NAMALWA (cell line): ENCODE results near the gene FAM184A.

Experiments used
- DNase-seq: peaks from one replicate; pipeline ENCODE4 v3.0.0-alpha.2; 2015; ENCODE audit warnings: low spot score

FAM184A gene

DNA sequence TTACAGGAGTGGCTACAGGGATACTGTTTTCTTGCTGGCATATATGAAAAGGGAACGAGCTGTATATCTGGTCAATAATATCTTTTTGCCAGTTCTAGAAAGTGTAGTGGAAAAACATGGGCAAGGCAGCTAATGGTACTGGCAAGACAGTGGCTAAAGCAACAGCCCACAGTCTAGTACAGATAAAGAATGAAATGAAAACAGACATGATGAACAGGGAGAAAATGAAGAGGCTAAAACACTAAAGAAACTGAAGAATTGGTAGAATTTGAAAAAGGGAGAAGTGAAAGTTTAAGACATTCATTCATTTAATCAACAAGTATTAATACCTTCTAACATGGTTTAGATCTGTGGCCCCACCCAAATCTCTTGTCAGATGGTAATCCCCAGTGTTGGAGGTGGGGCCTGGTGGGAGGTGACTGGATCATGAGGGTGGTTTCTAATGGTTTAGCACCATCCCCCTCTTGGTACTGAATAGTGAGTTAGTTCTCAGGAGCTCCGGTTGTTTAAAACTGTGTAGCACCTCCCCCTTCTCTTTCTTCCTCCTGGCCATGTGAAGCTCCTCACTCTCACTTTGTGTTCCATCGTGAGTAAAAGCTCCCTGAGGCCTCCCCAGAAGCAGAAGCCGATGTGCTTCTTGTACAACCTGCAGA is 18.1 kb downstream of the FAM184A start:
- no peak for DNase-seq

GRCh38 chr6:119055069-119055468 is 23.4 kb downstream of the FAM184A start:
- no peak for DNase-seq

DNA sequence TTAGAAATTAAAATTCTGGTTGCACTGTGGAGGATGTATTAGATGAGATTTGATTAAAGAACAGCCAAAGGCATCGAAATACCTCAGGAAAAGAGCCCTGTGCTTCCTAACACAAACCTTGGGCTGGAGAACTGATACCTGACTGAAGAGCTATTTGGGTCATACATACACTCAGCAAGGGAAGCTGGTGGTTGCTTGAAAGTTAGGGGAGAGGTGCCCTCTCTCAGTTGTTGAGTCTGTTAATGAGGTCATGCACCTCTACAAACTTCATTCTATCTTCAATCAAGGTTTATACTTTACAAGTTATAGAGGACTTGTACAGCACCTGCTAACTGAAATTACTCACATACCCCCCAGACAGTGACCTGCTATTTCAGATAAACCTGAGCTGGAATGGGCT is 25.5 kb downstream of the FAM184A start:
- no peak for DNase-seq

- DNase-seq: no peak
Measured at GRCh38 chr6:119052292-119052889, 26.1 kb downstream of the FAM184A start.

DNA sequence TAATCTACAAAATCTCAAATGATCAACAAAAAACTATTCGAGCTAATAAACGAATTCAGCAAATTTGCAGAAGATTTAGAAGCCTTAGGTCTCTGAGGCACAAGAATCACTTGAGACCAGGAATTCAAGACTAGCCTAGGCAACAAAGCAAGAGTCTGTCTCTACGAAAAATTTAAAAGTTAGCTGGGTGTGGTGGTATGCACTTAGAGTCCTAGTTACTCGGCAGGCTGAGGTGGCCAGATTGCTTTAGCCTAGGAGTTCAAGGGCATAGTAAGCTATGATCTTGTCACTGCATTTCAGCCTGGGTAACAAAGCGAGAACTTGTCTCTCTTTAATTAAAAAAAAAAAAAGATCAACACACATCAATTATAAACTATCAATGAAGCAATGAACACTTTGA is 34.2 kb downstream of the FAM184A start:
- no peak for DNase-seq

- no peak for DNase-seq
Measured at GRCh38 chr6:119043783-119044182, 34.7 kb downstream of the FAM184A start.

DNA sequence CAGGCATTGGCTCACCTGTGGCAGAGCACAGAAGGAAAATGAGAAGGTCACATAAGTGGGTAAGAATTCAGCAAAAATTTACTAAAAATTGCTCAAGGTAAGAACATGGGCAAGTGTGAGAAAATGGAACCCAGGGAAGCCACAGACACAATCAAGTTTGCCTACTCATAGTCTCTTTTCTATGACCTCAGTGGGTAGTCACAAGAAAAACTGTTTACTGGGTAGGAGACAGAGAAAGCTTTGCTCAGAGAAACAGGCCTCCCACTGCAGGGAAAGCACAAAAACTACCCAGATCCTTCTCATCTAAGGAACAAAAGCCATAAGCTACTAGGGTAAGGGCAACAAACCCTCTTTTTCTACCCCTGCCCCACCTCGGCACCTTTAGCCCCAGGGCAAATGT is 35.2 kb downstream of the FAM184A start:
- DNase-seq: no peak

DNA sequence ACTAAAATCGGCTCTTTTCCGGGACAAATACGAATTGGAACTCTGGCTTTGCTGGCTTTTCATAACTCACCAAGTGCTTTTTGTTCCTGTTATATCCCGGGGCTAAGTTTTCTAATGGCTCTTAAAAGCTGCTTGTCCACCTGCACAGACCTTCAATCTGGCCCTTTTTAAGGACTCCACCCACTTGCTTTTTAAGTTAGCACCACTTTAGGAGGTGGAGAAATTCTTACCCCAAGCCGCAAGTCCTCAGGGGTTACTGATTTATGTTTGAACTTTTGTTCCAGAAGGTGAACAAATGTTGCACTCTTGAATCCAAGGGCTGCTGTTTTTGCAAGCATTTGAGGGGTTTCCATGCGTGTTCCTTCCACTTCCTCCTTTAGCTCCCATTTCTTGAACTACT is 37.8 kb downstream of the FAM184A start:
- DNase-seq: no peak

GRCh38 chr6:119040229-119040628 is 38.2 kb downstream of the FAM184A start:
- no peak for DNase-seq

DNA sequence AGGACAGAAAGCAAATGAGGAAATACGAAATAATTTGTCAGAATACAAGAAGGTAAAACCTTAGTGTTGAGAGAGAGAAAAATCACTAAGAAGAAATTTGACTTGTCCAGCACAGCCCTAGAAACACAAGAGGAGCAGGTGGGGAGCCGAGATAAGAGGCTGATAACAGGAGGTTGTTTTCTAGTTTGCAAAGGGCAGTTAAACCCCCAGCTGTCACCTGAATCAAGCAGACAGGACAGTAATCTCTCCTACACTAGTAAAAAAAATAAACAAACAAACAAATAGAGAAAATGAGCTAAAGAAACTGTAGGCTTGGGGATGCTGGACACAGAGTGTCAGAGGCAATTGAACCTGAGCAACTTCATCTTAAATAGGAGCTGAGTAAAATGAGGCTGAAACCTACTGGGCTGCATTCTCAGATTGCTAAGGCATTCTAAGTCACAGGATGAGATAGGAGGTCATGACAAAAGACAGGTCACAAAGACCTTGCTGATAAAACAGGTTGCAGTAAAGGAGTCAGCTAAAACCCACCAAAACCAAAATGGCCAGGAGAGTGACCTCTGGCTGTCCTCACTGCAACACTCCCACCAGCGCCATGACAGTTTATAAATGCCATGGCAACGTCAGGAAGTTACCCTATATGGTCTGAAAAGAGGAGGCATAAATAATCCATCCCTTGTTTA is 40.4 kb downstream of the FAM184A start:
- no peak for DNase-seq

DNA sequence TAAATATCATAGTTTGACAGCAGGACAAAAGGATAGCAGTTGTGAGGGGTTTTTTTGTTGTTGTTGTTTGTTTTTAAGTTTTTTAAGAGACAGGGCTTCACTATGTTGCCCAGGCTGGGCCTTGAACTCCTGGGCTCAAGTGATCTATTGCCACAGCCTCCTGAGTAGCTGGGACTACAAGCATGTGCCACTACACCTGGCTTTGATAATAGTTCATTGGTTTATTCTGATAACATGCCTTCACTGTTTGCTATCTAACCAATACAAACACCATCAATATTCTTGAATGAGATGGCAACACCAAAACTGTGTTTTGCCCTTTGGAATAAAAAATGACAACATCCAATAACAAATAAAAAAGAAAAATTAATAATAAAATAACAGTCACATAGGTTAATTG is 41.2 kb downstream of the FAM184A start:
- no peak for DNase-seq

GRCh38 chr6:119036081-119036480 is 42.4 kb downstream of the FAM184A start:
- no peak for DNase-seq

DNA sequence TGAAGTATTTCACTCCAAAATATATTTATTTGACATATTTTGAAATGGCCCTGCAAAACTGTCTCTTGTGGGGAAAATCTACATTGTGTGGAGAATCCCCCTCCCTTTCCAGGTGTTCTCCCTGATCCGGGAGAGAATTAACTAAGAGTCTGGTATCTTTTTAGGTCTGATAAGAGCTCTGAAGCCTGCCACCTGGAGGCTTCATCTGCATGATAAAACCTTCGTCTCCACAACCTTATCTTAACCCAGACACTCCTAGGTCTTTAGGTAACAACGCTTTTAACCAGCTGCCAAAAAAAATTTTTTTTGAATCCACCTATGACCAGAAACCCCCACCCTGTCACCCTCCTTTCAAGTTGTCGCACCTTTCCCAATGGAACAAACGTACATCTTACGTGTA is 43.0 kb downstream of the FAM184A start:
- DNase-seq: no peak

GRCh38 chr6:119034827-119035458 is 43.5 kb downstream of the FAM184A start:
- DNase-seq: no peak

- no peak for DNase-seq
Measured at GRCh38 chr6:119032428-119032827, 46.0 kb downstream of the FAM184A start.

DNA sequence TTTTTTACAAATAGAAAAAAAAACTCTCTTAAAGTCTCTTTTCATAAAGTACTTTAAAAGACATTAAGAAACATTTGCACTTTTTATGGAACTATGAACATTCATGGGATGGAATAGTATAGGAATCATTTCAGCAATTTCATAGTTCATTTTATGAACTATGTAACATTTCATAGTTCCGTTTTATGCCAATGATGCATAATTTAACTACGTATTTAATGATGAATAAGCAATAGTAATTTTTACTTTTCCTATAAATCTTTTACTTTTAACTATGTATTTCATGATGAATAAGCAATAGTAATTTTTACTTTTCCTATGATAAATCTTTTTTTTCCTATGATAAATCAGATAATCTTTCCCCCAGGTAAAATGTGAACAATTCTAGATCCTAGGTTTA is 47.7 kb downstream of the FAM184A start:
- DNase-seq: no peak

- no peak for DNase-seq
Measured at GRCh38 chr6:119028091-119028490, 50.4 kb downstream of the FAM184A start.

DNA sequence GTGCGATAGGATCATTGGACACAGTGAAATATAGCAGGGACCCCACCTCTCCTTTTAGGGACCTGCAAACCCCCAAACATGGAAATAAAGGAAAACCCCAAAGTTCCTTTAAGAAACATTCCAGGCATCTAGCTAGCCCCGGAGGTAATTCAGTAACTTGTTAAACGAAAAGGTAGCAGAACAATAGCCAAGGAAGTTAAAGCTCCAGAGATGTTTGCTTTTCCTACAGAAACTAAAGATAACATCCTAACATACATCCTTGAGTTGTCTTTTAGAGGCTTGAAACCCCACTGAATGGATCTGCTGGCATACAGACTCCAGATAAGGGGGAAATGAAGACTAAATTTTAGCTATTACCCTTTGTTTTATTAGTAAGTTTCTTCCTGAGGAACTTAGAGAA is 51.0 kb downstream of the FAM184A start:
- DNase-seq: no peak

DNA sequence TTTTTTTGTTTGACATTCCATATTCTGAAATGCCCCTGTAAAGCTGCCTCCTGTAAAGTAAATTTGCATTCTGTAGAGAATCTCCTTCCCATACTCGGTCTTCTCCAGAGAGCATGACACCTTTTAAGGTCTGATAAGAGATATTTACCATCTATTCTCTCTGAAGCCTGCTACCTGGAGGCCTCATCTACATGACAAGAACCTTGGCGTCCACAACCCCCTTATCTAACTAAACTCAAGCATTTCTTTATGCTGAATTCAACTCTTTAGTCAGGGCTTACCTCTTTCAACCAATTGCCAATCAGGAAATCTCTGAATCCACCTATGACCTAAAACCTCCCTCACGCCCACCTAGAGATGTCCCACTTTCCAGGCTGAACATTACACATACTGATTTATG is 51.6 kb downstream of the FAM184A start:
- DNase-seq: no peak

DNA sequence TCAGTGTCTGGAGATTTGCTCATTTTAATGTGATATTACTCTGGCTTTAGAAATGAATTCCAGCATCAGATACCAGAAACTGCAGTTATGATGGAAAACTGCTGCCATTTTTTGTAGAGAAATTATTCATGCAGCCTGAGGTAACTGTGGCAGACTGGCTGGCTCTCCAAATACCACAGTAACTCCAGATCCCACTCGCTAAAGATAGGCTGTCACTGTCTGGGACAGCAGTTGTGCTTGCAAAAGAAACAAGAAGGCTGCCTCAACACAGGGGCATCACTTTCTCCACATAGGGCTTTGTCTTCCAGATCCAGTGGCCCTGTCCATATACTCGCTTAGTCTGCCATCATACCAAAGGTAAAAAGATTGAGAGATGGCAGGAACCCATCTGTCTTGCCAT is 52.7 kb downstream of the FAM184A start:
- no peak for DNase-seq

- DNase-seq: no peak
Measured at GRCh38 chr6:119024111-119024510, 54.4 kb downstream of the FAM184A start.

DNA sequence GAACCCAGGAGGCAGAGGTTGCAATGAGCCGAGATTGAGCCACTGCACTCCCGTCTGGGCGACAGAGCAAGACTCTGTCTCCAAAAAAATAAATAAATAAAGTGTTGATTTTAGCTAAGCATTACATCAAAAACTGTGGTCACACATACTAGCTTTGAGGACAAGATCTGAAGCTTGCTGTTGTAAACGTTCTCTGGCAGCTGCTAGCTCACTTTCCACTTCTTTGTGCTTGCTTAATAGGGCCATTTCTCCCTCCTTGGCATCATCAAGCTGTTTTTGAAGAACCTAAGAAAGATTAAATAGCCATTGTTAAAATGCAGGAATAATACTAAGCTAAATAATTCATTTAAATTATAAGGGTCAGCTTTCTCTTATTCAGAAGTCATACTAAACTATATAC is 55.7 kb downstream of the FAM184A start:
- DNase-seq: no peak
